Progenitor cell of endocrine pancreas (in vitro differentiated cells): Measurements from ENCODE around the gene TMEM9B. TPM values are rescaled to one million over a fixed set of nuclear protein-coding genes. Genes with fewer than 3 reads are reported as not detected.
"Not testable (repeated sequence)": the region's sequence is repeated elsewhere in the genome, so short reads cannot be mapped to it uniquely, and the experiment has no call there.

ENCODE experiments used
- DNase-seq: peaks from one replicate; pipeline ENCODE4 v3.0.0; 2021; ENCODE audit warnings: low spot score; ENCODE audit not compliant: unreplicated experiment
- H3K27ac Mint-ChIP-seq: 2 replicates; pipeline ENCODE4 v1.8.0; 2021; ENCODE audit warnings: mild to moderate bottlenecking, moderate library complexity, mixed read lengths
- H3K27me3 Mint-ChIP-seq: 2 replicates; pipeline ENCODE4 v1.8.0; 2021; ENCODE audit warnings: mixed read lengths
- H3K36me3 Mint-ChIP-seq: 2 replicates; pipeline ENCODE4 v1.8.0; 2022; ENCODE audit warnings: mixed read lengths; ENCODE audit not compliant: insufficient read depth
- H3K4me1 Mint-ChIP-seq: 2 replicates; pipeline ENCODE4 v1.8.0; 2021; ENCODE audit warnings: low read depth, mixed read lengths
- H3K4me3 Mint-ChIP-seq: 2 replicates; pipeline ENCODE4 v1.8.0; 2021; ENCODE audit warnings: low read depth, mild to moderate bottlenecking, moderate library complexity, mixed read lengths
- H3K9me3 Mint-ChIP-seq: 2 replicates; pipeline ENCODE4 v1.8.0; 2021; ENCODE audit warnings: low read depth, mixed read lengths
- CTCF ChIP-seq: fragments of 200-600 bp; sonication (generic); IDR thresholded peaks from one replicate; pipeline ENCODE4 v1.5.0; 2021; ENCODE audit warnings: antibody characterized with exemption, mild to moderate bottlenecking; ENCODE audit not compliant: unreplicated experiment
- total RNA-seq: library from RNA; stranded (reverse); gene quantifications from 2 replicates; pipeline ENCODE4 v1.2.1, GENCODE V29; 2021

TMEM9B gene
- total RNA-seq, 1 donor from 2014 or later: 20.4 TPM

GRCh38 chr11:8985462-8985861 is 21.2 kb upstream of the TMEM9B start:
- no peak for DNase-seq
- Mint-ChIP-seq H3K4me3 (no peak overlapping the region), H3K27me3 (peaks cover 12% of the 10 kb centered on the region), H3K36me3 (no peaks in the 10 kb centered on the region), H3K4me1 (no peaks in the 10 kb centered on the region), H3K27ac (no peak overlapping the region), H3K9me3 (no peaks in the 10 kb centered on the region)
- TF ChIP-seq CTCF: no peak

DNA sequence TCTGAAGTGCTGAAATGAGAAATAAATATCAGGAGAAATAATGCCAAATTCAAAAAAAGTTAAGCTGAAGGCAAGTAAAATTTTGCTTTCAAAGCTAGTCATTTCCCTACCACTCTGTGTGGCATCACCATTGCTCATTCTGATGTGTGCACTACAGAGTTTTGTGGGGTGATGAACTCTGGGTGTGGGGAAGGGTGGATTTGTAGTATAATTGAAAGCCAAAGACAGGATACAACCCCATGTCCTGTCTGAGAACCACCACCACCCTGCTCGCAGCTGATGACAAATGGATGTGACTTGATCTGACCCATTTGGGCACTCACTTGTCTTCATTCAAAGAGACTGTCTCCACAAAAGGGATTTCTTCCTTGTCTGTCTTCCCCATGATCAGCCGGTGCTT is 19.3 kb upstream of the TMEM9B start:
- no peaks in the 10 kb centered on the region for H3K36me3 Mint-ChIP-seq
- H3K9me3 Mint-ChIP-seq: no peaks in the 10 kb centered on the region
- no peak overlapping the region for H3K27ac Mint-ChIP-seq
- H3K4me3 Mint-ChIP-seq: no peak overlapping the region
- no peak for TF ChIP-seq CTCF
- H3K4me1 Mint-ChIP-seq: no peaks in the 10 kb centered on the region
- no peaks in the 10 kb centered on the region for H3K27me3 Mint-ChIP-seq
- no peak for DNase-seq

GRCh38 chr11:8980485-8980884 is 16.2 kb upstream of the TMEM9B start:
- Mint-ChIP-seq H3K9me3 (no peaks in the 10 kb centered on the region), H3K27ac (no peak overlapping the region), H3K4me1 (no peaks in the 10 kb centered on the region), H3K36me3 (peaks cover 2% of the 10 kb centered on the region), H3K27me3 (no peaks in the 10 kb centered on the region), H3K4me3 (no peak overlapping the region)
- no peak for TF ChIP-seq CTCF
- no peak for DNase-seq

- H3K9me3 Mint-ChIP-seq, H3K4me1 Mint-ChIP-seq, H3K36me3 Mint-ChIP-seq, H3K27ac Mint-ChIP-seq, H3K4me3 Mint-ChIP-seq, DNase-seq, H3K27me3 Mint-ChIP-seq: not testable (repeated sequence)
These were observed 15.1 kb upstream of the TMEM9B start for GRCh38 chr11:8979365-8979764.

- Mint-ChIP-seq H3K27ac (no peak overlapping the region), H3K9me3 (no peaks in the 10 kb centered on the region), H3K27me3 (no peaks in the 10 kb centered on the region), H3K4me1 (no peaks in the 10 kb centered on the region), H3K36me3 (peaks cover 2% of the 10 kb centered on the region), H3K4me3 (no peak overlapping the region)
- TF ChIP-seq CTCF: no peak
- no peak for DNase-seq
These were observed 8.9 kb upstream of the TMEM9B start for GRCh38 chr11:8973121-8973520.

DNA sequence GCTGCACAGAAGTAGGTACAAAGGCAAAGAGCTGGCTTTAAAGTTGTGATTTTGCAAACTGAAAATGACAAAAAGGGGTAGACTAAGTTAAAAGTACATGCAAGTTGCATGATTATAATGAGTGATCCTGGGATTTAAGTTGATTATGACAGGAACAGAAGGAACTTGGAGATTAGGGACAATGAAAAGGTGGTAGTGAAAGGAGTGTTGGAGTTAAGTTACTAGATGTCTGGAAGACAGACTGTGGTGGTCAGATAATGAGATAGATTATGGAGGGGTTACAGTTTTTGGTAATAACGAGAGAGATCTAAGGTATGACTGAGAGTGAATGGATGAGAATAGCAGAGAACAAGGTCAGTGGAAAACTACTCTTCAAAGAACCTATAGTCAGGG is 7.7 kb upstream of the TMEM9B start:
- no peak for TF ChIP-seq CTCF
- DNase-seq: no peak
- no peaks in the 10 kb centered on the region for H3K9me3 Mint-ChIP-seq
- H3K4me3 Mint-ChIP-seq: no peak overlapping the region
- H3K27ac Mint-ChIP-seq: no peak overlapping the region
- no peaks in the 10 kb centered on the region for H3K27me3 Mint-ChIP-seq
- no peaks in the 10 kb centered on the region for H3K4me1 Mint-ChIP-seq
- H3K36me3 Mint-ChIP-seq: peaks cover 2% of the 10 kb centered on the region
